Ovary (tissue), 9 donors: ENCODE measurements around the gene CCNQ. TPM values are rescaled to one million over a fixed set of nuclear protein-coding genes. Genes with fewer than 3 reads are reported as not detected.

Source experiments
- DNase-seq, 5 donors: peaks; one replicate each; pipeline ENCODE4 v3.0.0-alpha.2; 2019 to 2020
- H3K27ac ChIP-seq, 2 donors: fragments of 200-600 bp; one replicate each; pipeline versions ENCODE4 v1.5.1 to v1.8.0; 2019 to 2022
- H3K27me3 ChIP-seq: fragments of 200-600 bp; one replicate; pipeline ENCODE4 v1.8.0; 2022
- H3K36me3 ChIP-seq: fragments of 200-600 bp; sonication (generic); one replicate; pipeline ENCODE4 v1.5.1; 2019
- H3K4me1 ChIP-seq: one replicate; pipeline ENCODE4 v1.8.1; 2013; ENCODE audit warnings: mild to moderate bottlenecking, moderate library complexity; ENCODE audit not compliant: insufficient read depth
- H3K4me3 ChIP-seq: fragments of 200-600 bp; sonication (generic); one replicate; pipeline ENCODE4 v1.5.1; 2017
- H3K9me3 ChIP-seq, 2 donors: fragments of 200-600 bp in 1 of 2; sonication (generic) in 1 of 2; one replicate each; pipeline versions ENCODE4 v1.5.1 to v1.8.1; 2013 to 2019; ENCODE audit warnings: mild to moderate bottlenecking in 1 of 2, moderate library complexity in 1 of 2
- CTCF ChIP-seq, 3 donors: fragments of 450-650 bp in 2 of 3; fragments of 200-600 bp in 1 of 3; IDR thresholded peaks; one replicate each; pipeline versions ENCODE4 v1.5.1 to v1.8.0; 2016 to 2022; ENCODE audit warnings: antibody characterized with exemption in 3 of 3, mild to moderate bottlenecking in 1 of 3
- EP300 ChIP-seq: sonication (generic); formaldehyde crosslinking; IDR thresholded peaks from one replicate; pipeline ENCODE4 v1.6.1; 2017; ENCODE audit warnings: antibody characterized with exemption
- POLR2A ChIP-seq: fragments of 450-650 bp; IDR thresholded peaks from one replicate; pipeline ENCODE4 v1.6.1; 2017; ENCODE audit warnings: antibody characterized with exemption, mild to moderate bottlenecking, moderate library complexity
- WGBS, 3 donors: extraction: QIAGEN DNeasy Blood & Tissue Kit in 1 of 3; methylation state at CpG; one replicate each; pipeline versions ENCODE4 v1.1.5 to v1.1.7; 2013 to 2017; 5-methylcytosine and 5-hydroxymethylcytosine counted together
- intact Hi-C, 4 donors: fragments of 100-400 bp; cut with DNase I; formaldehyde crosslinking; loops; one replicate each; pipeline versions ENCODE4 v1.11.0 to v1.15.1; 2022 to 2023
- polyA plus RNA-seq, 2 donors: library from polyadenylated mRNA; stranded (reverse); fragments of 200-250 nt in 1 of 2; fragments of 350-450 nt in 1 of 2; fragmentation: Illumina TruSeq in 1 of 2; extraction: RNeasy Lipid Tissue Mini Kit (QIAGEN cat#74804) in 1 of 2; gene quantifications; one replicate each; pipeline ENCODE4 v1.2.3, GENCODE V29; 2013 to 2014
- total RNA-seq, 7 donors: library from RNA; depleted of rRNA in 2 of 7; stranded (reverse); fragments of >200 nt in 2 of 7; fragmentation: NEBNext Ultra II Directional in 3 of 7; extraction: Animal tissue kit (Norgen Biotek cat#: 25700) in 3 of 7; gene quantifications; one replicate each; pipeline versions ENCODE4 v1.1.0 to v1.2.4, GENCODE V29; 2016 to 2023
- donor health status: DM: no; HTN: no; CAD: no; lungs with moderate emphysema.
- donor health status: DM: no; HTN: no; CAD: no.
- donor health status: Bipolar disorder and iron deficiency.
- donor health status: DM: yes; HTN: yes; CAD: no.
- donor health status: DM: no; HTN: no; CAD: no.
- donor health status: DM: yes; HTN: yes; CAD: no.

The CCNQ gene
- total and polyA plus RNA-seq, 9 donors: 15.5 to 23.8 (median 19.3) TPM

GRCh38 chrX:153599192-153600031 is 473 bp upstream of the CCNQ start:
- no peaks in the 10 kb centered on the region for H3K4me1 ChIP-seq
- no peaks in the 10 kb centered on the region for H3K36me3 ChIP-seq
- no peaks in the 10 kb centered on the region for H3K9me3 ChIP-seq
- TF ChIP-seq POLR2A (no peak), CTCF (IDR thresholded peaks at IDR 0.05) (peak in 1 of 3 donors; percentile 14)
- H3K27me3 ChIP-seq: no peaks in the 10 kb centered on the region
- WGBS, 3 donors: 20 to 42% (median 28%) methylated on average over 35 to 73 of the region's 79 CpGs
- intact Hi-C loops: loop anchor here in 1 of 4 donors (10.0 kb wide), 2 partner anchors 55 to 345 kb away; partner anchors contain the start of gene RENBP
- peak overlapping the region; percentile 56 for H3K4me3 ChIP-seq
- peak; percentile 86 to 92 (median 88) for DNase-seq
- no peak overlapping the region for H3K27ac ChIP-seq

DNA sequence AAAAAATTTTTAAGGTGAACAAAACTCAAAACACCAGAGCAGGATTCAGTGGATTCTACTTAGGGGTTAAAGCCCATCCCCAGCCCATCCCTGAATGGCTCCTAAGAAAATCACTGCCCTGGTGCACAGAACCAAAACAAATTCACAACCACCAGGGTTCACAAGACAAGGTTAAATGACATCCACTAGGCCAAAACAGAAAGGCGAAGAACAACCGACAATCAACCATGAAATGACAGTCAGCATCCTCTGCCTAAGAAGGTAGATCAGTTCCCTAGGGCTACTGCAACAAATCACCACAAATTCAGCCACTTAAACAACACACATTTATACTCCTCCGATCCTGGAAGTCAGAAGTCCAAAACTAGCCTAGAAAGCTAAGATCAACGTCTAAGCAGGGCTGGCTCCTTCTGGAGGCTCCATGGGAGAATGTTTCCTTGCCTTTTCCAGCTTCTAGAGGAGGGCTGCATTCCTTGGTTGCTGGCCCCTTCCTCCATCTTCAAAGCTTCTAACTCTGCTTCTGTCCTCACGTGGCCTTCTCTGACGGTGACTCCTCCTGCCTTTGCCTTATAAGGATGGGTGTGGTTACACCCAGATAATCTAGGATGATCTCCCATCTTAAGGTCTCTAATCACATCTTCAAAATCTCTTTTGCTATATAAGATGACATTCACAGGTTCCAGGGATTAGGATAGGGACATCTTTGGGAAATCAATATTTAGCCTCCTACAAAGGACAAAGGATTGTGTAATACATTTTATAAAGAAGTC is 1.8 kb downstream of the CCNQ start:
- Histone ChIP-seq H3K27ac (no peak overlapping the region), H3K4me3 (no peak overlapping the region), H3K27me3 (no peaks in the 10 kb centered on the region), H3K4me1 (no peaks in the 10 kb centered on the region), H3K9me3 (no peaks in the 10 kb centered on the region), H3K36me3 (no peaks in the 10 kb centered on the region)
- WGBS, 3 donors: 88 to 92% (median 88%) methylated on average over 6 of the region's 6 CpGs
- no peak for TF ChIP-seq EP300
- TF ChIP-seq POLR2A: no peak
- no peak for TF ChIP-seq CTCF (IDR thresholded peaks at IDR 0.05)
- intact Hi-C loops: no loop called here
- DNase-seq: no peak

DNA sequence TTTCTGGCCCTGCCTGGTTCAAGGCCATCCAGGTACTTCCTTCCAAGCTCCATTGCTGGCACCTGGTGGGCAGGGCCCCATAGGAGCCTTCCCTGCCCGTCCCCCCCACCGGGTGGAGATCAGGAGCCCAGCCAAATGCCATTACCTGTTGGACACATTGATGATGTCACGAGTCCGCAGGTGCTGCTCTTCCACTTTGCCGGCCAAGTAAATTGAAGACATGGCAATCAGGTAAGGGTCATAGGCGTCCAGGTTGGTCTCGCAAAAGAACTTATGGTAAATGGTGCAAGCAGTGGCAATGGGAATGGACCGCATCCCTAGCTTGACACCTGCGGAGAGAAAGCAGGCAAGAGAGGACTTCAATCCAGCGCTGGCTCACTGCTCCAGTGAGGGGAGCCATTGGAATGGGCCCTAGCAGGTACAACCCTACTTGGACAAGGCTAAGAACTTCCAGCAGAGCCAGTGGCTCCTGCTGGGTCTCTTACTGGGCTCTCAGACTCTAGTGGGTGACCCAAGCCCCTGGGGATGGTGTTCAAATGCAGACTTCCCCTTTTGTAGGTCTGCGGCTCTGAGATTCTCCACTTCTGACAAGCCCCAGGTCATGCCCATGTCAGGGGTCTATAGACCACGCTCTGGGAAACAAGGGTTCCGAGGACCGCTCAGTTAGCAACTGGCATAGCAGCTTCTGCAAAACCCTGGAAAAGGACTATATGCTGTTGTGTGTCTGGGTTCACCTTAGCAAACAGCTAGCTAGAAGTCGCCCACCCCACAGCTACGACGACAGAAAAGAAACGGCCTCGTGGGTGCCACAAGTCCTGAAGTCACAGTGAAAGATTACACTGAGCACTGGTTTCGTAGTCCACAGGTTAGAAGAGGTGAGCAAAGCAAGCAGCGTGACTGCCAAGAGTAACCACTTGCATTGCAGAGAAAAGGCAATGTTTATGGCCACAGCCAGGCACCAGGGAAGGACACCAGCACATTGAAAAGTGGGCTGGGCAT is 2.8 kb downstream of the CCNQ start:
- WGBS, 3 donors: 87 to 90% (median 89%) methylated on average over 21 of the region's 21 CpGs
- Histone ChIP-seq H3K36me3 (no peaks in the 10 kb centered on the region), H3K4me3 (no peak overlapping the region), H3K4me1 (no peaks in the 10 kb centered on the region), H3K9me3 (no peaks in the 10 kb centered on the region), H3K27me3 (no peaks in the 10 kb centered on the region), H3K27ac (no peak overlapping the region)
- no peak for TF ChIP-seq CTCF (IDR thresholded peaks at IDR 0.05)
- no peak for TF ChIP-seq POLR2A
- TF ChIP-seq EP300: no peak
- intact Hi-C loops: no loop called here
- no peak for DNase-seq

GRCh38 chrX:153595387-153595786 is 3.6 kb downstream of the CCNQ start:
- H3K4me1 ChIP-seq: no peaks in the 10 kb centered on the region
- H3K27ac ChIP-seq: no peak overlapping the region
- no peak overlapping the region for H3K4me3 ChIP-seq
- no peaks in the 10 kb centered on the region for H3K9me3 ChIP-seq
- intact Hi-C loops: no loop called here
- no peak for TF ChIP-seq EP300
- TF ChIP-seq CTCF (IDR thresholded peaks at IDR 0.05): no peak
- TF ChIP-seq POLR2A: no peak
- H3K27me3 ChIP-seq: no peaks in the 10 kb centered on the region
- no peak for DNase-seq
- 86 to 90% (median 88%) methylated on average over 11 of the region's 11 CpGs for WGBS, 3 donors
- H3K36me3 ChIP-seq: no peaks in the 10 kb centered on the region
